Gastrocnemius medialis (tissue), 4 donors: Measurements from ENCODE around the gene INCENP. TPM values are rescaled to one million over a fixed set of nuclear protein-coding genes. Genes with fewer than 3 reads are reported as not detected.

Experiments used
- ATAC-seq, 2 donors: fragments of 150-250 bp; one replicate each; pipeline ENCODE4 v1.9.1; 2016
- DNase-seq, 2 donors: peaks; one replicate each; pipeline ENCODE4 v3.0.0-alpha.2; 2019
- H3K27ac ChIP-seq, 4 donors: fragments of 200-600 bp; sonication (generic); 1 replicate in 1 of 4; 2 replicates in 3 of 4; pipeline ENCODE4 v1.5.1; 2016 to 2018; ENCODE audit warnings: mild to moderate bottlenecking in 2 of 4, moderate library complexity in 1 of 4
- H3K27me3 ChIP-seq, 3 donors: fragments of 200-600 bp; sonication (generic) in 2 of 3; 1 replicate in 1 of 3; 2 replicates in 2 of 3; pipeline versions ENCODE4 v1.5.1 to v1.6.0; 2016 to 2019; ENCODE audit warnings: mild to moderate bottlenecking in 1 of 3, moderate library complexity in 1 of 3
- H3K36me3 ChIP-seq, 2 donors: fragments of 200-600 bp; sonication (generic) in 1 of 2; one replicate each; pipeline ENCODE4 v1.5.1; 2017 to 2018
- H3K4me1 ChIP-seq, 2 donors: fragments of 200-600 bp; sonication (generic) in 1 of 2; one replicate each; pipeline ENCODE4 v1.5.1; 2016 to 2017; ENCODE audit warnings: mild to moderate bottlenecking in 2 of 2
- H3K4me3 ChIP-seq, 4 donors: fragments of 200-600 bp; sonication (generic) in 3 of 4; 1 replicate in 1 of 4; 2 replicates in 3 of 4; pipeline ENCODE4 v1.5.1; 2016 to 2019; ENCODE audit warnings: mild to moderate bottlenecking in 2 of 4
- H3K9me3 ChIP-seq, 3 donors: fragments of 200-600 bp; sonication (generic) in 2 of 3; 1 replicate in 1 of 3; 2 replicates in 2 of 3; pipeline ENCODE4 v1.5.1; 2016 to 2019
- POLR2A ChIP-seq, 2 donors: fragments of 450-650 bp; IDR thresholded peaks; one replicate each; pipeline ENCODE4 v1.6.1; 2017; ENCODE audit warnings: antibody characterized with exemption in 2 of 2, mild to moderate bottlenecking in 2 of 2, moderate library complexity in 2 of 2
- in situ Hi-C, 4 donors: fragments of 200-750 bp; cut with MboI; loops; one replicate each; pipeline versions ENCODE4 v1.15.0 to v1.8.0; 2017; ENCODE audit warnings: low sequenced_read_pairs in 4 of 4
- intact Hi-C: fragments of 100-400 bp; cut with DNase I; formaldehyde crosslinking; loops from one replicate; pipeline ENCODE4 v1.15.1; 2023; ENCODE audit warnings: low total_unique reads
- total RNA-seq, 4 donors: library from RNA; depleted of rRNA; stranded (reverse); fragments of >200 nt; gene quantifications; one replicate each; pipeline versions ENCODE4 v1.1.0 to v1.2.3, GENCODE V29; 2016
- TF ChIP-seq, protein P1 (sequence below), 5 experiments: fragments of 450-650 bp in 3 of 5; fragments of 200-600 bp in 2 of 5; sonication (generic) in 2 of 5; IDR thresholded peaks in 4 of 5; conservative IDR thresholded peaks in 1 of 5; 1 replicate in 4 of 5; 2 replicates in 1 of 5; pipeline ENCODE4 v1.5.1; 2016 to 2019; ENCODE audit warnings: antibody characterized with exemption in 5 of 5, mild to moderate bottlenecking in 3 of 5, moderate library complexity in 3 of 5

Gene INCENP
- total RNA-seq, 4 donors from 2014 or later = 6.3 to 18.7 (median 13.7) TPM

DNA sequence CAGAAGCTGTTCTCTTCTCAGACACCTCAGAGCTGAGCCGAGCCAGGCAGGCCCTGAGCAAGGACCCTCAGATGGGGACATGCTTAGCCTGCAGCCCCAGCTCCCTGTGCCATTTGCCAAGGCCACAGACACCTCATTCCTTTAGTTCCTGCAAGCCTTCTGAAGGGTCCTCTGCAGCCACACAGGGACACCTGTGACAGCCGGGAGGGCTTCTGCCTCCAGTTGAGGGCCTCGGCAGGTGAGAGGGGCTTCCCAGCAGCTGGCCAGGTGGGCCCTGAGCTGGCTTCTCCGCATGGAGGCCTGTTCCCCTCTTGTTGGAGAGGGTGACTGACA lies 18.2 kb downstream of the INCENP start:
- no peak for DNase-seq
- no peak for TF ChIP-seq POLR2A (IDR thresholded peaks at IDR 0.05)
- TF ChIP-seq, protein P1, sequence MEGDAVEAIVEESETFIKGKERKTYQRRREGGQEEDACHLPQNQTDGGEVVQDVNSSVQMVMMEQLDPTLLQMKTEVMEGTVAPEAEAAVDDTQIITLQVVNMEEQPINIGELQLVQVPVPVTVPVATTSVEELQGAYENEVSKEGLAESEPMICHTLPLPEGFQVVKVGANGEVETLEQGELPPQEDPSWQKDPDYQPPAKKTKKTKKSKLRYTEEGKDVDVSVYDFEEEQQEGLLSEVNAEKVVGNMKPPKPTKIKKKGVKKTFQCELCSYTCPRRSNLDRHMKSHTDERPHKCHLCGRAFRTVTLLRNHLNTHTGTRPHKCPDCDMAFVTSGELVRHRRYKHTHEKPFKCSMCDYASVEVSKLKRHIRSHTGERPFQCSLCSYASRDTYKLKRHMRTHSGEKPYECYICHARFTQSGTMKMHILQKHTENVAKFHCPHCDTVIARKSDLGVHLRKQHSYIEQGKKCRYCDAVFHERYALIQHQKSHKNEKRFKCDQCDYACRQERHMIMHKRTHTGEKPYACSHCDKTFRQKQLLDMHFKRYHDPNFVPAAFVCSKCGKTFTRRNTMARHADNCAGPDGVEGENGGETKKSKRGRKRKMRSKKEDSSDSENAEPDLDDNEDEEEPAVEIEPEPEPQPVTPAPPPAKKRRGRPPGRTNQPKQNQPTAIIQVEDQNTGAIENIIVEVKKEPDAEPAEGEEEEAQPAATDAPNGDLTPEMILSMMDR (IDR thresholded peaks at IDR 0.05 in 4 of 5, conservative IDR thresholded peaks at IDR 0.05 in 1 of 5) = no peak
- Histone ChIP-seq H3K4me3 (no peak overlapping the region), H3K9me3 (no peaks in the 10 kb centered on the region), H3K36me3 (peaks cover 0 to 52% of the 10 kb centered on the region in 2 donors), H3K4me1 (no peaks in the 10 kb centered on the region), H3K27me3 (no peaks in the 10 kb centered on the region), H3K27ac (no peak overlapping the region)
- intact Hi-C loops (no loop called here), in situ Hi-C loops (no loop called here)
- ATAC-seq = no peak

DNA sequence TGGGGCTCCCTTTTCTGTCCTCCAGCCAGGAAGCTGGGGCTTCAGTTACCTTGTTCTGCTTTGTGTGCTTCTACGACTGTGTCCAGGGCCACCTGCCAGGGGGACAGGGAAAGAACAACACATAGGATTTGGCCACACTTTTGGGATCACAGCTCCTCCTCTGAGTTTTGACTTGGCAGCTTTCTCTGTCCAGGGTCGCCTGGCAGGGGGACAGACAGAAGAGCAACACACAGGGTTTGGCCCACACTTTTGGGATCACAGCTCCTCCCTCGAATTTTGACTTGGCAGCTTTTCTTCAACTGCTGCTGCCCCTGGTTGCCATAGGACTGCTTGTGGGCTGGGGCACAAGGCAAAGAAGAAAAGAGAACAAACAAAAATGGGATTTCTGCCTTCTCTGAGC lies 19.1 kb downstream of the INCENP start:
- Histone ChIP-seq H3K27me3 (no peaks in the 10 kb centered on the region), H3K36me3 (peaks cover 0 to 59% of the 10 kb centered on the region in 2 donors), H3K27ac (no peak overlapping the region), H3K4me3 (no peak overlapping the region), H3K9me3 (no peaks in the 10 kb centered on the region), H3K4me1 (no peaks in the 10 kb centered on the region)
- in situ Hi-C loops (no loop called here), intact Hi-C loops (no loop called here)
- DNase-seq (no peak), ATAC-seq (no peak)
- no peak for TF ChIP-seq POLR2A (IDR thresholded peaks at IDR 0.05)
- TF ChIP-seq, protein P1 (IDR thresholded peaks at IDR 0.05 in 4 of 5, conservative IDR thresholded peaks at IDR 0.05 in 1 of 5) = no peak

DNA sequence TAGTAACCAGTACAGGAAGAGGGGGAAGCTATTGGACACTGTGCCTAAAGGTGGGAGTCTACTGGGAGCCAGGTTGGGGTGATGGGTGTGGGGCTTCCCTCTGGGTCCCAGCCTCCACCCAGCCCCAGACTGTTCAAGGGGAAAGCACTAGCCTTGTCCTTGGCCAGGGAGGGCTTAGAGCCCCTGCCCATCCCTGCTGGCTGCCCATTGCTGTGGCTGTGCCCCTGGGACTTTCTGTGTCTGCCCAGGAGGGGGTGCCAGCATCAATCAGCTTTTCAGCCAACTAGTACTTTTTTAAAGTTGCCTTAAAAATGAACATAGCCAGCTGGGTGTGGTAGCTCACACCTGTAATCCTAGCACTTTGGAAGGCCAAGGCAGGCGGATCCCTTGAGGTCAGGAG lies 19.9 kb downstream of the INCENP start:
- no peak for ATAC-seq
- in situ Hi-C loops = no loop called here
- no peak for DNase-seq
- Histone ChIP-seq H3K36me3 (peaks cover 0 to 67% of the 10 kb centered on the region in 2 donors), H3K27me3 (no peaks in the 10 kb centered on the region), H3K4me3 (no peak overlapping the region), H3K4me1 (no peaks in the 10 kb centered on the region), H3K9me3 (no peaks in the 10 kb centered on the region), H3K27ac (no peak overlapping the region)
- TF ChIP-seq, protein P1 (IDR thresholded peaks at IDR 0.05 in 4 of 5, conservative IDR thresholded peaks at IDR 0.05 in 1 of 5) = no peak
- no peak for TF ChIP-seq POLR2A (IDR thresholded peaks at IDR 0.05)
- intact Hi-C loops = no loop called here

DNA sequence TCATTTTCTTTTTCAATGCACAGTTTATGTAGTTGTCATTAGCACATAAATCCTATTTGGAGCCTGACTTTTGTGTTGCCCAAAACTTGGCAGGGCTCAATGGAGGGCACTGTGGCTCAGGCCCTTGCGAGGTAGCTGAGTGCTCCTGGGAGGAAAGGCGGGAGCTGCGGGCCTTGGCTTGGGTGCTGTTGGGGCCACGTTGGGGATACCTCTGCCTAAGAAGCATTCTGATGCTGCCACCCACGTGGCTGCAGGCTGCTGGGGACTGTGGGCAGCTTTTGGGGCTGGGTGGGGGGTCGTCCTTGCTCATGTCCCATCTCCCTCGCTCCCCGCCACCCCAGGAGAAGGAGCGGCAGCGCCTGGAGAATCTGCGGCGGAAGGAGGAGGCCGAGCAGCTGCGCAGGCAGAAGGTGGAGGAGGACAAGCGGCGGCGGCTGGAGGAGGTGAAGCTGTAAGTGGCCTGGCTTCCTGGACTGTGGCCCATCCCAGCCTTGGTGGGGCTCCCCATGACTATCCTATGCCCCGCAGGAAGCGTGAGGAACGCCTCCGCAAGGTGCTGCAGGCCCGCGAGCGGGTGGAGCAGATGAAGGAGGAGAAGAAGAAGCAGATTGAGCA lies 20.9 kb downstream of the INCENP start:
- Histone ChIP-seq H3K27me3 (no peaks in the 10 kb centered on the region), H3K27ac (no peak overlapping the region), H3K36me3 (peaks cover 0 to 64% of the 10 kb centered on the region in 2 donors), H3K4me1 (no peaks in the 10 kb centered on the region), H3K9me3 (no peaks in the 10 kb centered on the region), H3K4me3 (no peak overlapping the region)
- in situ Hi-C loops = no loop called here
- DNase-seq (no peak), ATAC-seq (no peak)
- intact Hi-C loops = no loop called here
- TF ChIP-seq POLR2A (IDR thresholded peaks at IDR 0.05) = no peak
- TF ChIP-seq, protein P1 (IDR thresholded peaks at IDR 0.05 in 4 of 5, conservative IDR thresholded peaks at IDR 0.05 in 1 of 5) = no peak
